Fibroblast of lung (primary cell): Measurements from ENCODE around the gene HESX1. TPM values are rescaled to one million over a fixed set of nuclear protein-coding genes. Genes with fewer than 3 reads are reported as not detected.
A peak's percentile ranks its signal among the peaks of the same experiment; 100 is the strongest.

Experiments used
- DNase-seq, 2 donors: peaks; one replicate each; pipeline versions ENCODE4 v3.0.0 to v3.0.0-alpha.2; 2010; ENCODE audit warnings: low read depth in 2 of 2
- H2AFZ ChIP-seq: 2 replicates; pipeline ENCODE4 v1.5.1; 2012; ENCODE audit warnings: low read length, control low read depth, inconsistent platforms
- H3K27ac ChIP-seq: 2 replicates; pipeline ENCODE4 v1.5.1; 2011; ENCODE audit warnings: low read length, control low read depth; ENCODE audit not compliant: insufficient read depth
- H3K27me3 ChIP-seq: 2 replicates; pipeline ENCODE4 v1.5.1; 2011; ENCODE audit warnings: mild to moderate bottlenecking, low read length; ENCODE audit not compliant: control insufficient read depth, insufficient read depth
- H3K36me3 ChIP-seq: 2 replicates; pipeline ENCODE4 v1.5.1; 2011; ENCODE audit warnings: low read length; ENCODE audit not compliant: control insufficient read depth, insufficient read depth
- H3K4me1 ChIP-seq: 2 replicates; pipeline ENCODE4 v1.5.1; 2011; ENCODE audit warnings: low read length; ENCODE audit not compliant: control insufficient read depth, insufficient read depth; ENCODE audit errors: extremely low read depth
- H3K4me2 ChIP-seq: 2 replicates; pipeline ENCODE4 v1.5.1; 2011; ENCODE audit warnings: low read length, control low read depth; ENCODE audit not compliant: insufficient read depth; ENCODE audit errors: extremely low read depth
- H3K4me3 ChIP-seq, 4 experiments: fragments of 200-600 bp in 1 of 4; sonication (generic) in 1 of 4; replicated peaks in 1 of 4; 2 replicates each; pipeline ENCODE4 v1.5.1; 2011 to 2016; ENCODE audit warnings: low read length in 4 of 4, low read depth in 3 of 4, mild to moderate bottlenecking in 3 of 4, control low read depth in 2 of 4, inconsistent platforms in 1 of 4, mixed read lengths in 1 of 4; ENCODE audit not compliant: insufficient read depth in 1 of 4; ENCODE audit errors: control extremely low read depth in 1 of 4
- H3K79me2 ChIP-seq: 2 replicates; pipeline ENCODE4 v1.5.1; 2012; ENCODE audit warnings: mild to moderate bottlenecking, low read length, inconsistent platforms; ENCODE audit not compliant: control insufficient read depth, insufficient read depth
- H3K9ac ChIP-seq: 2 replicates; pipeline ENCODE4 v1.5.1; 2011; ENCODE audit warnings: mild to moderate bottlenecking, low read length, control low read depth; ENCODE audit not compliant: insufficient read depth
- H3K9me3 ChIP-seq: 2 replicates; pipeline ENCODE4 v1.5.1; 2012; ENCODE audit warnings: low read depth, low read length; ENCODE audit not compliant: control insufficient read depth, insufficient read depth
- H4K20me1 ChIP-seq: 2 replicates; pipeline ENCODE4 v1.5.1; 2011; ENCODE audit warnings: low read length; ENCODE audit not compliant: control insufficient read depth, insufficient read depth; ENCODE audit errors: extremely low read depth
- CTCF ChIP-seq, 2 donors: IDR thresholded peaks in 1 of 2; conservative IDR thresholded peaks in 1 of 2; 1 replicate in 1 of 2; 2 replicates in 1 of 2; pipeline ENCODE4 v1.5.1; 2011 to 2012; ENCODE audit warnings: low read length in 2 of 2, control low read depth in 1 of 2, inconsistent platforms in 1 of 2, low read depth in 1 of 2, mild to moderate bottlenecking in 1 of 2
- EZH2 ChIP-seq: IDR thresholded peaks from 2 replicates; pipeline ENCODE4 v1.5.1; 2012; ENCODE audit warnings: low read length, control low read depth, mild to moderate bottlenecking; ENCODE audit errors: missing control alignments
- polyA plus RNA-seq, 2 donors: library from polyadenylated mRNA; depleted of rRNA in 1 of 2; stranded (reverse) in 1 of 2; unstranded in 1 of 2; fragments of >200 nt; gene quantifications; 2 replicates each; pipeline ENCODE4 v1.2.1, GENCODE V29; 2011 to 2012; ENCODE audit warnings: missing spikeins in 1 of 2
- total RNA-seq: library from RNA; depleted of rRNA; stranded (reverse); fragments of >200 nt; gene quantifications from 2 replicates; pipeline ENCODE4 v1.2.1, GENCODE V29; 2014

HESX1 gene
- total and polyA plus RNA-seq, 2 donors (not counting 1 experiment from before 2014, with no cell fraction given), result 0.64 to 0.99 TPM

GRCh38 chr3:57233799-57234198, 34.0 kb upstream of the HESX1 start:
- TF ChIP-seq CTCF (conservative IDR thresholded peaks at IDR 0.05 in 1 of 2, IDR thresholded peaks at IDR 0.05 in 1 of 2; ENCODE audit: low read depth in 1 of 2, low read length in 2 of 2) (no peak), EZH2 (no peak)
- no peak overlapping the region for H3K4me3 ChIP-seq
- H3K9me3 ChIP-seq, result no peaks in the 10 kb centered on the region
- H3K4me1 ChIP-seq, result peaks cover 2% of the 10 kb centered on the region
- H3K27ac ChIP-seq, result no peak overlapping the region
- no peaks in the 10 kb centered on the region for H4K20me1 ChIP-seq
- DNase-seq, result no peak
- no peak overlapping the region for H3K4me2 ChIP-seq
- H3K27me3 ChIP-seq, result no peaks in the 10 kb centered on the region
- peaks cover 32% of the 10 kb centered on the region for H3K79me2 ChIP-seq
- no peak overlapping the region for H3K9ac ChIP-seq
- H3K36me3 ChIP-seq, result peaks cover 2% of the 10 kb centered on the region
- no peak overlapping the region for H2AFZ ChIP-seq

DNA sequence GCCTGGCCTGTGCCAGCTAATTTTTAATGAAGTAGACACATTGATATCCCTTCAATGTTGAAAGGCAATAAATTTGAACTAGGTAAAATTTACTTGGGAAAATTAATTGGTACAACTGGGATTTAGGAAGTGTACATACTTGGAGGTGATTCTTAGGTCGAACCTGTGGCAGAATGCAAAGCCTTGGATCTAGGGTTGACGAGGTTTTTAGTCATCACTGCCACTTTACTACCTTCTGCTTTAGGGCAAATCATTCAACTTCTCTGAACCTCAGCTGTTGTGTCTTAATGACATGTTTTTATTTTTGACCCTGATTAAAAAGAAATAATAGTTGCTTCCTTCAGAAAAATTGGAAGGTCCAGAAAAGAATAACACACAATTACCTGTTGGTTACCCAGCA, 30.2 kb upstream of the HESX1 start:
- no peak overlapping the region for H3K4me3 ChIP-seq
- no peak for TF ChIP-seq CTCF (conservative IDR thresholded peaks at IDR 0.05 in 1 of 2, IDR thresholded peaks at IDR 0.05 in 1 of 2; ENCODE audit: low read depth in 1 of 2, low read length in 2 of 2)
- no peak for TF ChIP-seq EZH2

GRCh38 chr3:57227930-57228751, 28.4 kb upstream of the HESX1 start:
- H3K9me3 ChIP-seq, result no peaks in the 10 kb centered on the region
- H3K9ac ChIP-seq, result peak overlapping the region; percentile 87
- peak overlapping the region; percentile 54 to 92 (median 72) for H3K4me3 ChIP-seq
- DNase-seq, result peak; percentile 55 to 71
- H3K27ac ChIP-seq, result peak overlapping the region; percentile 63
- peaks cover 2% of the 10 kb centered on the region for H3K4me1 ChIP-seq
- H4K20me1 ChIP-seq, result no peaks in the 10 kb centered on the region
- H3K79me2 ChIP-seq, result peaks cover 33% of the 10 kb centered on the region
- peak overlapping the region; percentile 83 for H3K4me2 ChIP-seq
- H2AFZ ChIP-seq, result peak overlapping the region; percentile 71
- H3K27me3 ChIP-seq, result no peaks in the 10 kb centered on the region
- TF ChIP-seq CTCF (conservative IDR thresholded peaks at IDR 0.05 in 1 of 2, IDR thresholded peaks at IDR 0.05 in 1 of 2; ENCODE audit: low read depth in 1 of 2, low read length in 2 of 2) (no peak), EZH2 (no peak)
- H3K36me3 ChIP-seq, result no peaks in the 10 kb centered on the region

More for the DNA sequence above, 30.2 kb upstream of the HESX1 start:
- peaks cover 2% of the 10 kb centered on the region for H3K4me1 ChIP-seq
- H3K36me3 ChIP-seq, result no peaks in the 10 kb centered on the region
- H3K79me2 ChIP-seq, result peaks cover 39% of the 10 kb centered on the region
- no peaks in the 10 kb centered on the region for H4K20me1 ChIP-seq
- H3K27me3 ChIP-seq, result no peaks in the 10 kb centered on the region
- H3K9me3 ChIP-seq, result no peaks in the 10 kb centered on the region
- H3K27ac ChIP-seq, result no peak overlapping the region
- no peak overlapping the region for H2AFZ ChIP-seq
- no peak overlapping the region for H3K9ac ChIP-seq
- H3K4me2 ChIP-seq, result no peak overlapping the region
- no peak for DNase-seq
